Umbilical cord (tissue), 2 donors: ENCODE data around the gene IL5RA. TPM values are rescaled to one million over a fixed set of nuclear protein-coding genes. Genes with fewer than 3 reads are reported as not detected.

Experiments used
- DNase-seq: peaks from one replicate; pipeline ENCODE4 v3.0.0-alpha.2; 2015; ENCODE audit warnings: low spot score
- total RNA-seq: library from RNA; depleted of rRNA; stranded (reverse); fragments of >200 nt; gene quantifications from one replicate; pipeline ENCODE4 v1.2.3, GENCODE V29; 2014; ENCODE audit warnings: low replicate concordance; ENCODE audit not compliant: insufficient read depth

Gene IL5RA
- total RNA-seq, 1 donor from 2014 or later, result 3.9 TPM

DNA sequence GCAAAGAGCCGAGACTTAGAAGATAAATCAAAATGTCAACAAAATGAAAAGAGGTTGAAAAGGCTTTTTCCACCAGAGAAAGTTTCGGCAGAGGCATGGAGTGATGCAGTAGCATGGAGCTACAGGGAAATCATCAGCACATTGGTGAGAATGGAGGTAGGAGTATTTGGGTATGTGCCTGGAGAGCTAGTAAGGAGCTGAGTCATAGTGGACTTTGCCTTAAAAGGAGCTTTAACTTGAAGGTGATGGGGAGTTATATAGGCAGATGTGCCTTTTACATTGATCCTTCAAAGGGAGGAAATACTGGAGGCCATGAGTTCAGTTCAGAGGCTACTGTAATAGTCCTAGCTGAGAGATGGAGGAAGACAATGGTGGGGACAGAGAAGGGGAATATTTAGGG is 44.3 kb downstream of the IL5RA start:
- no peak for DNase-seq

DNA sequence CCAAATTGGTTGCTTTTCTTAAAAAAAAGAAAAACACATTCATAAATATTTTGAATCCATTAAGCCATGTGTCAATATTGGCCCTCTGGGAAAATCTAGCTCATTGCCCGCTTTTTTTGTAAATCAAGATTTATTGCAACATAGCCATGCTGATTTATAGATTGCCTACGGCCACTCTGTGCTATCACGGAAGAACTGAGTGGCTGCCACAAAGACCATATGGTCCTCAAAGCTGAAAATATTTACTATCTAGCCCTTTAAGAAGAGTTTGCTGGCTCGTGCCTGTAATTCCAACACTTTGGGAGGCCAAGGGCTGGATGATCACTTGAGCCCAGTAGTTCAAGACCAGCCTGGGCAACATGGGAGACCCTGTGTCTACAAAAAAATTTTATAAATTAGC is 45.9 kb downstream of the IL5RA start:
- DNase-seq, result no peak

DNA sequence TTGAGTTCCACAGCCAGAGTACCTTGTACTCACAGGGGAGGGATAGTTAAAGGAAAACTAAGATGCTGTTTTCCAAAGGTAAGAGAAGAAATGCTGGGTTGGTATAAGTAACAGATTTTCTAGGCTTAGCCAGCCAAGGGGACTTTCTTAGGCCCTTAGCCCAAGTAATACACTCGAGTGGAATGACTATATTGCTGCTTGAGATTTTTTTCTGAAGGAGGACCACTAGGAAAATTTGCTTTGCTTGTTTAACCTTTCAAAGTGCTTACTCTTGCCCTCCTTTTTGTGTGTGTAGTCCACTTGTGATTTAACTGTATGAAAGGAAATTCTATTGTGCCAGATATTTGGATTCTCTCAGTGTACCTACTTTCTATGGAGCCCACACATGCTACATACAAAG is 50.5 kb downstream of the IL5RA start:
- no peak for DNase-seq

DNA sequence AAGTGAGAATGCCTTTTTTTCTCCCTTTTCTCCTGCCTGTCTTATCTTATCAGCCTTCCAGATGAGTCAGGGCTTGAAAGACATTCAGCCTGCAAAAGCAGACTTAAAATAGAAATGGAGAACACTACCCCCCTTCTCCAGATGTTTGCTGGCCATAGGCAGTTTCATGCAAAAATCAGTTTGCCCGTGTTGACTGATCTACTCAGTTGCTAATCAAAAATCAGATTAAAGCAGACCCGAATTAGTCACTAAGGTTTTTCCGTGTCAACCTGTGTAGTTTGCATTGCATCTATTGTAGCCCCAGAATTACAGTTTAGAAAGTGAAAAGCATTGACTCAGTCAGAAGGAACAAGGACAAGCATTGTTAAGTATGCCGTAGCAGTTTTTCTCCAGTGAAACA is 56.2 kb downstream of the IL5RA start:
- peak; percentile 76 for DNase-seq

DNA sequence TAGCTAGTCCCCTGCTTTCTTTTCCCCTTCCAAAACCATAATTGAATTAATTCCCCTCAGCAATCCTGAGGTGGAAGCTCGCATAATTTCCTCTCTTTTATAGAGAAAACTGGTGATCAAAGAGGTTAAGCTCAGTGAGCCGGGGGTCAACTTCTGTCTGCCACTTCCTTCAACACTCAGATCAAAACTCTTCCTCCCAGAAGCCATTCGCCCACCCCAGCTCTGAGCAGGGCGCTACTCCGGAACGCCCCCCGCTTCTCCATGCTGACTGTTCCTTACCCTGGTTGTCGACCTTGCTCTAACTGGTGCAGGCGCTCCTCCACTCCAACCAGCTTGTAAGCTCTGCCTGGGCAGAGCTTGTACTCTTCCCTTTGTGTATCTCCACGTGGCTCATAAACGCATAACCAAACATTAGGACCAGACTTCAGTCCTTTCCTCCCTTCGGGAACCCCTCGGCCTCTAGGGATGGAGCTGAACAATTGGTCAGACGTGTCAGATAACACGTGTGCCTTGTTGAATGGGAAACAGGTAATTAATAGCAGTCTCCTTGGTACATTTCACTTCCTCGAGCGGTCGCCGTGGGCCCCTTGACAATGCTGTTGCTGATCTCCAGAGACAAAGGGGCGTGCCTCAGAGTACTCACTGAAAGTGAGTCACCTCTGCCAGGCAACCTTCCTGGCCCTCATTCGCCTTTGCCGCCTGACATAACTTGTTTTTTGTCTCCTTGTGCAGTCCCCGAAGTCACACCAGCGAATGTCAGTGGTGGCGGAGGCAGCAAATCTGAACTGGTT is 71.8 kb downstream of the IL5RA start:
- DNase-seq, result no peak

DNA sequence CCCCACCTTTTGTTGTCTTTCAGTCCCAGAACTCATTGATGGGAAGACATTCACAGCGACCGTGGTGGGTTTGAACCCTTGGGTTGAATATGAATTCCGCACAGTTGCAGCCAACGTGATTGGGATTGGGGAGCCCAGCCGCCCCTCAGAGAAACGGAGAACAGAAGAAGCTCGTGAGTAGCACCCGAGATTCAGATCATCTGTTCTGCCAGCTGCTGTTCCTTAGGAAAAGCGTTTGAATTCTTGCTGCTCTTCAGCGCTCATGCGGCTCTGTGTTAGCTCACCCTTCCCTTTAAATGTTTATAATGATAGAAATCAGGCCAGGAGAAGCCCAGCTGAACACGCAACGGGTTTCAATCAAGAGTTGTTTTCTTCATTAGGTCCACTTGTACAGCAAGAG is 73.0 kb downstream of the IL5RA start:
- no peak for DNase-seq

DNA sequence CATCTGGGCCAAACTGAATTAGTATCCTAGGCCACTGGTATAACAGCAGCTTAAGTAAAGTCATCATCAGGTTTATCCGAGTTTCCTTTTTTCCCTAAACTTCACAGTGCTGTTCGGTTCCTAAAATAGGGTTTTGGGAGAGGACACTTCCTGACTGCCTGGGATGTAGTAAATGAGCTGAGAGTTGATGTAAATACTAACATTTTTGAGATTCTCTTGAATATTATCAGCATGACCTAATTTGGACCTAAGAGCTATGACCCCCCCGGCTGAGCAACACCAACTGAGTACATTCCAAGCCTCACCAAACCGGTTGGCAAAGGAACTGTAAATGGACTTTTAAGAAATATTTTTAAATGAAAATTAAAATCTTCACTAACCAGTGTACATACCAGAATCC is 78.8 kb downstream of the IL5RA start:
- DNase-seq, result peak; percentile 59

DNA sequence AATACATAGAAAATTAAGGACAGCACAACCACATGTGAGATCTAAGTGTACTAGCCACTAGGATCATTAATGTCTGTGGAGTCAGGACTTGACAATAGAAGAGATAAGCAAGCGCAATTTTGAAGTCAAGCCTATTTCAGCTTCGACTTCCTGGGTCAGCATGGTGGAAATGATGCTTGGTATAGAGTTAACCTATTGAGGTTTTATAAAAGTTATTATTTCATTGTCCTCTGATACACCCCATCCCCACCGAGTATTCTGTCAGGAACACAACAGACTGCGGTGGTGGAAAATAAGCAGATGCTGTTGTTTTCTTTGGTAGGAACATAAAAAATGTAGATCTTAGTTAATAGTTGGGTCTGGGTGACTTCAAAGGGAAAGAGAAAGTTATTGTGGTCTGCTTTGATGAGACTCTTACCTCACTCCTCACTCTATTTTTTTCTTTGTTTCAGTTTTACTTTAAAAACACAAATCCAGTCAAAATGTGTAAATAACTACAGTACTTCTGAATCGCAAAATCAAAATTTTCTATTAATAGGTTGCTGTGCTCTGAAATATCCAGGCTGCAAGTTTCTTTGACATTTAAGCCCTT is 82.1 kb downstream of the IL5RA start:
- no peak for DNase-seq

DNA sequence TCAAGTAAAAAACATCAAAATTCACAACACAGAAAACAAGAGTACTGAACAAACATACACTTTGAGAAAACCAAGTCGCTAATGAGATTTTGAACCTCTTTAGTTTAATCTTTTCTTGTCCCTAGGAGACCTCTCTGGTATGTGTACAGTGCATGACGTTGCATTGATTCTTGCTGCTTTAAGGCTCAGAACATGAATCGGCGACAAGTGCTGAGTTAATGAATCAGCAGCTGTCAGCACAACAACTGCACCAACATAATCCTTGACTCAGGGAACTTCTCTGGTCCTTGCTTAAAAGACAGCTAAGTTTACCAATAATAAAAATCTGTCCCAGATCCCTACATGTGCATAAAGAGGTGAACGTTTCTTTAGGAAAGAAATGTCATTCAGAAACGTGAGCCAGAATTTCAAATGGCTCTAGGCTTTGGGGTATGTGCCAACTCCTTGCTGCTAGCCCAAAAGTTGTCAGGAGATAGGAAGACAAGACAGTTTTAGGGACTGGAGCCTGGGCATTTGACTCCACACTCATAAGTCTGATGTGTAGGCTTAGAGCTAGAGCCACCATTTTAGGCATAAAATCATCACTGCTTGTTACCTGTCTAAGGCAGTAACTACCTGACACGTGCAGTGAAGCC is 86.9 kb downstream of the IL5RA start:
- no peak for DNase-seq

DNA sequence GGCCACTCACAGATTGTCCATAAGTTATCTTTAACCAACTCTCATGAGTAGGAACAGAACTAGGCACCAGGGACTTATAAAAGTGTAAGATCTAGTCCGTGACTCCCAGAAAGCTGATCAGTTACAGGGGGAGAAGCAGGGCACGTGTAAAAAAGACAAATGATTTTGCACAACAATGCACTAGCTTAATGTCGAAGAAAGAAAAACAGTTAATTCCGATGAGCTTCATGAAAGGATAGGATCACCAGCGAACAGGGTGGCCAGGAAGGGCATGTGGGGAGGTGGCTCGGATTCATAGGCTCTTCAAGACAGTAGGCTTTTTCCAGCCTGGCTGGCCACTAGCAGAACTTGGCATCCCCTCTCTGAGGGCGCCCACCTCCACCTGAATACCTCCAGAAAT is 90.0 kb downstream of the IL5RA start:
- DNase-seq, result no peak

Other genes with a start within 250 kb of the IL5RA start
- gene TRNT1, start 16.6 kb upstream of the IL5RA start, total RNA-seq, result 39.2 TPM
- gene CRBN, start 69.3 kb upstream of the IL5RA start, total RNA-seq, result 102 TPM